Trophoblast cell (in vitro differentiated cells and primary cell): ENCODE data around the gene BAZ1B.

Experiments used
- DNase-seq, 2 donors: peaks; one replicate each; pipeline ENCODE4 v3.0.0-alpha.2; 2016
- H2AFZ ChIP-seq: 2 replicates; pipeline ENCODE4 v1.6.1; 2013; ENCODE audit warnings: low read length, moderate library complexity, mild to moderate bottlenecking; ENCODE audit not compliant: insufficient read depth, poor library complexity
- H2AK5ac ChIP-seq: 2 replicates; pipeline ENCODE4 v1.6.1; 2013; ENCODE audit warnings: mild to moderate bottlenecking, low read length
- H2BK120ac ChIP-seq: 2 replicates; pipeline ENCODE4 v1.6.1; 2013; ENCODE audit warnings: low read length, mild to moderate bottlenecking, moderate library complexity; ENCODE audit not compliant: insufficient read depth, poor library complexity
- H2BK12ac ChIP-seq: 2 replicates; pipeline ENCODE4 v1.6.1; 2013; ENCODE audit warnings: mild to moderate bottlenecking, low read length, moderate library complexity
- H2BK5ac ChIP-seq: 2 replicates; pipeline ENCODE4 v1.6.1; 2013; ENCODE audit warnings: low read length, low read depth, moderate library complexity, mild to moderate bottlenecking; ENCODE audit not compliant: poor library complexity
- H3K14ac ChIP-seq: 2 replicates; pipeline ENCODE4 v1.6.1; 2013; ENCODE audit warnings: mild to moderate bottlenecking, low read length
- H3K18ac ChIP-seq: 2 replicates; pipeline ENCODE4 v1.6.1; 2013; ENCODE audit warnings: mild to moderate bottlenecking, low read length
- H3K23ac ChIP-seq: 2 replicates; pipeline ENCODE4 v1.6.1; 2013; ENCODE audit warnings: low read length
- H3K27ac ChIP-seq: 2 replicates; pipeline ENCODE4 v1.5.1; 2013; ENCODE audit warnings: low read depth, mild to moderate bottlenecking, inconsistent platforms, low read length, moderate library complexity
- H3K27me3 ChIP-seq: 2 replicates; pipeline ENCODE4 v1.6.1; 2013; ENCODE audit warnings: inconsistent platforms, mild to moderate bottlenecking, low read length, moderate library complexity; ENCODE audit not compliant: insufficient read depth
- H3K36me3 ChIP-seq, 2 experiments: 1 replicate in 1 of 2; 2 replicates in 1 of 2; pipeline ENCODE4 v1.6.1; 2013; ENCODE audit warnings: low read length in 2 of 2, mild to moderate bottlenecking in 2 of 2, moderate library complexity in 1 of 2; ENCODE audit not compliant: insufficient read depth in 2 of 2, control insufficient read depth in 1 of 2
- H3K4ac ChIP-seq: 2 replicates; pipeline ENCODE4 v1.6.1; 2013; ENCODE audit warnings: low read depth, mild to moderate bottlenecking, low read length, moderate library complexity
- H3K4me1 ChIP-seq, 2 experiments: 1 replicate in 1 of 2; 2 replicates in 1 of 2; pipeline ENCODE4 v1.6.1; 2013; ENCODE audit warnings: low read length in 2 of 2, mild to moderate bottlenecking in 2 of 2, moderate library complexity in 1 of 2; ENCODE audit not compliant: insufficient read depth in 2 of 2, control insufficient read depth in 1 of 2
- H3K4me2 ChIP-seq: 2 replicates; pipeline ENCODE4 v1.6.1; 2013; ENCODE audit warnings: inconsistent platforms, mild to moderate bottlenecking, low read length, moderate library complexity
- H3K4me3 ChIP-seq: 2 replicates; pipeline ENCODE4 v1.5.1; 2013; ENCODE audit warnings: mild to moderate bottlenecking, low read depth, low read length, inconsistent platforms
- H3K79me1 ChIP-seq: one replicate; pipeline ENCODE4 v1.6.1; 2013; ENCODE audit warnings: low read length
- H3K79me2 ChIP-seq: 2 replicates; pipeline ENCODE4 v1.6.1; 2013; ENCODE audit warnings: low read length, mild to moderate bottlenecking; ENCODE audit not compliant: control insufficient read depth, insufficient read depth, poor library complexity
- H3K9ac ChIP-seq: 2 replicates; pipeline ENCODE4 v1.6.1; 2013; ENCODE audit warnings: mild to moderate bottlenecking, low read length
- H3K9me3 ChIP-seq: 2 replicates; pipeline ENCODE4 v1.6.1; 2013; ENCODE audit warnings: low read depth, mild to moderate bottlenecking, control low read depth, inconsistent platforms, low read length; ENCODE audit not compliant: insufficient read depth
- H4K12ac ChIP-seq: 2 replicates; pipeline ENCODE4 v1.6.1; 2013; ENCODE audit warnings: low read depth, mild to moderate bottlenecking, low read length, moderate library complexity
- H4K8ac ChIP-seq: 2 replicates; pipeline ENCODE4 v1.6.1; 2013; ENCODE audit warnings: low read depth, mild to moderate bottlenecking, low read length, moderate library complexity
- H4K91ac ChIP-seq: one replicate; pipeline ENCODE4 v1.6.1; 2013; ENCODE audit warnings: low read depth, mild to moderate bottlenecking, low read length, moderate library complexity
- WGBS: extraction: QIAGEN DNeasy Blood & Tissue Kit; methylation state at CpG from one replicate; pipeline ENCODE4 v1.1.7; 2013; ENCODE audit warnings: missing lambda C conversion rate; ENCODE audit not compliant: insufficient read length, insufficient coverage; ENCODE audit errors: extremely low coverage; 5-methylcytosine and 5-hydroxymethylcytosine counted together

Gene BAZ1B

DNA sequence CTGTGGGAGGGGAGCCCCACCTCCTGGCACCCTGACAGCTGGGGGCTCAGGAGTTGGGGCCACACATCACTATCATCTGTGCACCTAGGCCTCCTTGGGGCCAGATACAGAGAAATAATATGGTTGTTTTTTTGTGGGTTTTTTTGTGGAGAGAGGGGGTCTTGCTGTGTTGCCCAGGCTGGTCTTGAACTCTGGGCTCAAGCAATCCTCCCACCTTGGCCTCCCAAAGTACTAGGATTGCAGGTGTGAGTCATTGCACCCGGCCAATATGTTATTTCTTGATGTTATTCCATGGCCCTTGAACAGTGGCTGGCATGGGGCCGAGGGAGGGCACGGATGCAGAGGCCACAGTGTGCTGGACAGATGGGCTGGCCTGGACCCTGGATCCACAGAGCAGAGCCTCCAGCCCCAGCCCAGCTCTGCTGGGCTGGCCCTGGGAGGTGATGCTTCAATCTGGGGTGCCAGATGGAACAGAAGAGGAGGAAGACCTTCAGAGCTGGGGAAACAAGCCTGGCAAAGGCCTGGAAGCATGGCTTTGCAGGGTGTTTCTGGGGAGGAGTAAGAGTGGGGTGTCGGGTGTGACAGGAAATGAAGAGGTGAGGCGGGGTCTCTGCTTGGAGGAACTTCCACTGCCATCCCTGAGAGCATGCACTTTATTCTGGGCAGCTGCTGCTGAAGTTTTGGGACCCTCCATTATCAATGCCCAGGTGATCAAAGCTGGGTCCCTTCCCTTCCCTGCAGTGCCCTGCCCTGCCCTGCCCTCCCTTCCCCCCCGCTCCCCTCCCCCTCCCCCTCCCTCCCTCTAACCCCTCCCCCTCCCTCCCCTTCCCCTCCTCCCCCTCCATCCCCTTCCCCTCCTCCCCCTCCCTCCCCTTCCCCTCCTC, 92.2 kb downstream of the BAZ1B start:
- H3K14ac ChIP-seq: no peak overlapping the region
- H3K4me3 ChIP-seq: no peak overlapping the region
- H3K9me3 ChIP-seq: peaks cover 10% of the 10 kb centered on the region
- peaks cover 12% of the 10 kb centered on the region for H3K27me3 ChIP-seq
- no peak overlapping the region for H4K91ac ChIP-seq
- peaks cover 3 to 10% of the 10 kb centered on the region in 2 experiments for H3K4me1 ChIP-seq
- H3K79me2 ChIP-seq: no peaks in the 10 kb centered on the region
- no peak overlapping the region for H4K12ac ChIP-seq
- H2BK12ac ChIP-seq: no peak overlapping the region
- H3K18ac ChIP-seq: no peak overlapping the region
- no peak overlapping the region for H3K4me2 ChIP-seq
- H3K23ac ChIP-seq: no peak overlapping the region
- WGBS: no CpG with 5 or more reads among the region's 6 CpGs
- no peak overlapping the region for H2BK5ac ChIP-seq
- no peak overlapping the region for H2BK120ac ChIP-seq
- no peak overlapping the region for H3K4ac ChIP-seq
- no peak overlapping the region for H2AK5ac ChIP-seq
- DNase-seq: no peak
- H3K36me3 ChIP-seq: no peaks in the 10 kb centered on the region
- H3K79me1 ChIP-seq: no peaks in the 10 kb centered on the region
- no peak overlapping the region for H4K8ac ChIP-seq
- no peak overlapping the region for H3K27ac ChIP-seq
- no peak overlapping the region for H2AFZ ChIP-seq
- H3K9ac ChIP-seq: no peak overlapping the region

GRCh38 chr7:73429215-73429614, 92.9 kb downstream of the BAZ1B start:
- Histone ChIP-seq H3K4ac (no peak overlapping the region), H3K14ac (no peak overlapping the region), H3K9me3 (peaks cover 4% of the 10 kb centered on the region), H3K79me1 (no peaks in the 10 kb centered on the region), H3K4me3 (no peak overlapping the region), H3K18ac (no peak overlapping the region), H3K27ac (no peak overlapping the region), H3K23ac (no peak overlapping the region), H2BK12ac (no peak overlapping the region), H4K12ac (no peak overlapping the region), H2BK120ac (no peak overlapping the region), H3K79me2 (no peaks in the 10 kb centered on the region), H2BK5ac (no peak overlapping the region), H3K36me3 (no peaks in the 10 kb centered on the region), H3K27me3 (peaks cover 6% of the 10 kb centered on the region), H2AFZ (no peak overlapping the region), H2AK5ac (no peak overlapping the region), H3K4me1 (peaks cover 3 to 13% of the 10 kb centered on the region in 2 experiments), H3K4me2 (no peak overlapping the region), H4K91ac (no peak overlapping the region), H4K8ac (no peak overlapping the region), H3K9ac (no peak overlapping the region)
- WGBS: no CpG with 5 or more reads among the region's 18 CpGs
- no peak for DNase-seq

DNA sequence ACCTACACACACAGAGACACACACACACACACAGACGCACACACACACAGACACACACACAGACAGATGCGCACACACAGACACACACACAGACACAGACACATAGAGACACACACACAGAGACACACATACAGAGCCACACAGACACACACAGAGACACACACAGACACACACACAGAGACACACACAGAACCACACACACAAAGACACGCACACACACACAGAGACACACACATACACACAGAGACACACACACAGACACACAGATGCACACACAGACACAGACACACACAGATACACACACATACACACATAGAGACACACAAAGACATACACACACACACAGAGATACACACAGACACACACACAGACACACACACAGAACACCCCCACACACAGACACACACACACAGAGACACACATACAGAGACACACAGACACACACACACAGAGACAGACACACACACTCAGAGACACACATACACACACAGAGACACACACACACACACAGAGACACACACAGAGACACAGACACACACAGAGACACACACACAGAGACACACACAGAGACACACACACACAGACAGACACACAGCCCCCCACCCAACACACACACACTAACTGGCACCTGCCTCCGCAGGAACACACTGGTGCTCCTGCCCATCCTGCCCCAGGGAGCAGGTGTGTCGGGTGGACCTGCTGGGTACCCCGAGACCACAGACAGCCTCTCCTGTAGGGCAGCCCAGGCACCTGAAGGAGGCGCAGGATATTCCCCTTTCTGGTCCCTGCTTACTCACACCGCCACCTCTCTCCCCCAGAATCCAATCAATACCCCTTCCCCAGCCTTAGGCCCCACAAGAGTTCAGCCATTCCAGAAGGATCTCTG, 93.9 kb downstream of the BAZ1B start:
- H4K12ac ChIP-seq: no peak overlapping the region
- H3K27ac ChIP-seq: no peak overlapping the region
- H3K9ac ChIP-seq: no peak overlapping the region
- WGBS: no CpG with 5 or more reads among the region's 8 CpGs
- H3K14ac ChIP-seq: no peak overlapping the region
- H3K23ac ChIP-seq: no peak overlapping the region
- H3K79me1 ChIP-seq: no peaks in the 10 kb centered on the region
- no peak overlapping the region for H3K4ac ChIP-seq
- no peak overlapping the region for H2BK120ac ChIP-seq
- H3K9me3 ChIP-seq: no peaks in the 10 kb centered on the region
- no peaks in the 10 kb centered on the region for H3K36me3 ChIP-seq
- no peak overlapping the region for H3K4me2 ChIP-seq
- peak overlapping the region; percentile 24 for H3K4me3 ChIP-seq
- no peak overlapping the region for H2BK12ac ChIP-seq
- H2AK5ac ChIP-seq: no peak overlapping the region
- H4K91ac ChIP-seq: no peak overlapping the region
- no peaks in the 10 kb centered on the region for H3K79me2 ChIP-seq
- no peak overlapping the region for H3K18ac ChIP-seq
- no peak overlapping the region for H2BK5ac ChIP-seq
- H3K4me1 ChIP-seq: peaks cover 0 to 12% of the 10 kb centered on the region in 2 experiments
- DNase-seq: no peak
- no peaks in the 10 kb centered on the region for H3K27me3 ChIP-seq
- H4K8ac ChIP-seq: no peak overlapping the region
- no peak overlapping the region for H2AFZ ChIP-seq

DNA sequence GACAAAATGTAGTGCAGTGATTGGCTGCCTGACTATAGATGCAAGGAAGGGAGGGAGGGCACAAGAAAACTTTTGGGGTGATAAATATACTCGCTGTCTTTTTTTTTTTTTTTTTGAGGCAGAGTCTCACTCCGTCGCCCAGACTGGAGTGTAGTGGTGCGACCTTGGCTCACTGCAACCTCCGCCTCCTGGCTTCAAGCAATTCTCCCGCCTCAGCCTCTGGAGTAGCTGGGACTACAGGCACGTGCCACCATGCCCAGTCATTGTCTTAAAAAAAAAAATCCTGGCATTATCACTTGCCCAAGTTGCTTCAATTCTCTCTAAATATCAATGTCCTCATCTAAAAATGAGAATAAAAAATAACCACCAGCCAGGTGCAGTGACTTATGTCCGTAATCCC, 96.1 kb downstream of the BAZ1B start:
- H3K18ac ChIP-seq: no peak overlapping the region
- no peak overlapping the region for H2AK5ac ChIP-seq
- H3K4me2 ChIP-seq: no peak overlapping the region
- no peaks in the 10 kb centered on the region for H3K27me3 ChIP-seq
- no peak overlapping the region for H4K12ac ChIP-seq
- no peak overlapping the region for H3K4ac ChIP-seq
- H3K79me2 ChIP-seq: no peaks in the 10 kb centered on the region
- H3K4me1 ChIP-seq: peaks cover 0 to 12% of the 10 kb centered on the region in 2 experiments
- no peak overlapping the region for H2BK12ac ChIP-seq
- no peak for DNase-seq
- no peak overlapping the region for H4K8ac ChIP-seq
- H3K9me3 ChIP-seq: no peaks in the 10 kb centered on the region
- H3K14ac ChIP-seq: no peak overlapping the region
- H3K27ac ChIP-seq: no peak overlapping the region
- no peak overlapping the region for H2AFZ ChIP-seq
- H2BK5ac ChIP-seq: no peak overlapping the region
- H3K4me3 ChIP-seq: no peak overlapping the region
- H4K91ac ChIP-seq: no peak overlapping the region
- no peak overlapping the region for H3K23ac ChIP-seq
- H3K9ac ChIP-seq: no peak overlapping the region
- H3K36me3 ChIP-seq: no peaks in the 10 kb centered on the region
- H3K79me1 ChIP-seq: no peaks in the 10 kb centered on the region
- WGBS: no CpG with 5 or more reads among the region's 8 CpGs
- no peak overlapping the region for H2BK120ac ChIP-seq
